ACC112 (cell line): ENCODE measurements around the gene GLRA2.

Source experiments
- H2AFZ ChIP-seq: fragments of 200-600 bp; sonication (generic); one replicate; pipeline ENCODE4 v1.6.0; 2017; ENCODE audit warnings: antibody characterized with exemption, low read length; ENCODE audit not compliant: unreplicated experiment
- H3K27ac ChIP-seq: fragments of 200-600 bp; sonication (generic); 2 replicates; pipeline ENCODE4 v1.5.1; 2014; ENCODE audit warnings: low read depth, mild to moderate bottlenecking, antibody characterized with exemption, low read length, moderate library complexity
- H3K27me3 ChIP-seq: fragments of 200-600 bp; sonication (generic); 2 replicates; pipeline ENCODE4 v1.6.1; 2014; ENCODE audit warnings: mild to moderate bottlenecking, antibody characterized with exemption, low read length, moderate library complexity, mixed read lengths; ENCODE audit not compliant: insufficient read depth
- H3K36me3 ChIP-seq: fragments of 200-600 bp; sonication (generic); 2 replicates; pipeline ENCODE4 v1.6.1; 2016; ENCODE audit warnings: mild to moderate bottlenecking, antibody characterized with exemption, low read length, moderate library complexity, mixed read lengths; ENCODE audit not compliant: insufficient read depth
- H3K4me1 ChIP-seq: fragments of 200-600 bp; sonication (generic); one replicate; pipeline ENCODE4 v1.6.1; 2016; ENCODE audit warnings: low read length, mixed read lengths; ENCODE audit not compliant: insufficient read depth, unreplicated experiment, control insufficient read depth
- H3K4me3 ChIP-seq: fragments of 200-600 bp; sonication (generic); 2 replicates; pipeline ENCODE4 v1.5.1; 2014; ENCODE audit warnings: mild to moderate bottlenecking, low read depth, low read length
- H3K79me2 ChIP-seq: fragments of 200-600 bp; sonication (generic); one replicate; pipeline ENCODE4 v1.6.0; 2016; ENCODE audit warnings: low read length; ENCODE audit not compliant: control insufficient read depth, unreplicated experiment, insufficient read depth

The GLRA2 gene

DNA sequence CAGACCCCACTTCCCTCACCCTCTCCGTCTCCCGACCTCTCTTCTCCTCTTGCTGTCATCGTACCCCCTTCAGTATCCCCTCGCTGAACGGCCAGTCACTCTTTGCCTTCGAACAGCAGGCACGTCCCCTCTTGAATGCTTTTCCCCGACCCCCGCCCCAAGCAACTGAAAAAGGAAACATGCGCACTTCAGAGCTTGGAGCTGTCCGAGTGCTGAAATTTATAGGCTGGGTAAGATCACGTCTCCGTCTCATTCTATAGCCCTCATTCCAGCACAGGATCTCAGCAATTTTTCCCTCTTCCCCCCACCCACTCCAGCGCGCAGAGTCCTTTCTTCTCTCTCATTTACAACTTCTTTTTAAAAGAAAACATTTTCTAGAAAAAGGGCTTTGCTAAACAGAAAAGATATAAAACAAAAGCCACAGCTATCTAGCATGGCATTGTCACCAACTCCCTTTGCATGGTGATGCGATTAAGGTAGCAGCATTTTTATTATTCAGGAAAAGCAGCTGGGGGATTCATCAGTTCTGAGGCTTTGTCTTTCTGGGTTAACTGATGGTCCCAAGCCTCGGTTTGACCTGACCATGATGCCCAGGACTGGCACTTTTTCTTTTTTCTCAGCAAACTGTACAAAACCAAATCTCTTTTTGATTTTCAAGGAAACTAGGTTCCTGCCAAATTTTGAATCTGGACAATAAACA, at the start of gene GLRA2:
GLRA2 (plus strand) TSS at position 247 of the 700 bp plus-strand sequence. CDS start 522 bp downstream, outside the sequence.
- Histone ChIP-seq H3K36me3 (no peaks in the 10 kb centered on the region), H3K27ac (no peak within 1 kb of the TSS), H3K4me3 (peak within 1 kb of the TSS; percentile 69), H3K27me3 (peaks cover 5% of the 10 kb centered on the region; the same call in 1 of the 2 replicates), H3K79me2 (no peaks in the 10 kb centered on the region), H2AFZ (no peak within 1 kb of the TSS), H3K4me1 (no peaks in the 10 kb centered on the region)

DNA sequence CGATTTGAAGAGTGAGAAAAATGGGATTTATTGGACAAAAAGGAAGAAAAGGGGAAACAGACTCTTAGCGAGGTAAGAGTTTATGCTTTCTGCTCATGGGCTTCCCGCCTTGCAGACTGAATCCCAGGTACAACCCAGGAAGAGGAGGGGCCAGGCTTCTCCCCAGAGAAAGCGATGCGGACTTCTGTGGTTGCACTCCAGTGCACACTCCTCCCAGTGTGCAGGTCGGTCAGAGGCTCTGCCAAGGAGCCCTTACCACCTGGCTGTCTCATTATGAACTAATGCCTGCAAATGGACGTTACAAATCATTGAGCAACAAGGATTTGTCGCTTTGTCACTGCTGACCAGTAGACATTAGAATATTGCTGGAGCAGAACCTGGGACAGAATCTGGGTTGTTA, 39.9 kb upstream of the GLRA2 start:
- no peak overlapping the region for H2AFZ ChIP-seq
- no peaks in the 10 kb centered on the region for H3K36me3 ChIP-seq
- H3K4me1 ChIP-seq = no peaks in the 10 kb centered on the region
- no peak overlapping the region for H3K27ac ChIP-seq
- H3K4me3 ChIP-seq = no peak overlapping the region
- no peaks in the 10 kb centered on the region for H3K27me3 ChIP-seq
- no peaks in the 10 kb centered on the region for H3K79me2 ChIP-seq

DNA sequence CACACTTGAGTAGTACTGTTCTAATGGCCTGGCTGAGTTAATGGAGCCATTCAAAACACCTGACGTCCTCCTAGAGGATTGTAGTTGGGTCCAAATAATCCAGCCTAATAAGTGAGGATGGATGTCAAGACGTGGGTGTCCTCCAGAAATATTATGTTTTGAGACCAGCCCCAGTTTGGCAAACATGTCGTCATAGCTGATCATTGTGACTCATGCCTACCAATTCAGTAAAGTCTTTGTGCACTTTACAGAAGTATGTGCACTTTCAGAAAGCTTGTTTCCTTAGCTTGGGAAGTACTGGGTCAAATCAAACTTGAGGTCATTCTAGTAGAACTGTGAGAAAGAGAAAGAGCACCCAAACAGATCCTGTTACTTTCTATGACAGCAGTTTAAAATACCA, 37.6 kb upstream of the GLRA2 start:
- Histone ChIP-seq H3K4me1 (peaks cover 3% of the 10 kb centered on the region), H3K36me3 (no peaks in the 10 kb centered on the region), H2AFZ (no peak overlapping the region), H3K4me3 (no peak overlapping the region), H3K27me3 (no peaks in the 10 kb centered on the region), H3K79me2 (no peaks in the 10 kb centered on the region), H3K27ac (no peak overlapping the region)

DNA sequence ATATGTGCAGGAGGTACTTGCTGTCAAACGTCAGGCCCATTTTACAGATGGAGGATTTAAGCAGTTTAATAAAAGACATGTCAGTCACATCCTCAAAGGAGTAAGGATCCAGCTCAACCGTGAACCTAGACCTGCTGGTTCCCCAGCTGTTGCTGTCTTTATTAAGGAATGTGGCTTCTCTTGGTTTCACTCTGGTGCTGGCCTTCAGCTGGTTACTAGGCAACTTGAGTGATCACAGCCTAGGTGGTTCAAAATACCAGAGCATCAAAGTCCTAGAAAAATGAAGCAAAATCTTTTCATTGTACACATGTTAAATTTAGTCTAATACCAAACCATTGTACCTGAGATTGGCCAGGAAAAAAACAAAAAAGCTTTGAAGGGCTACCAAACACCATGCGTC, 32.7 kb upstream of the GLRA2 start:
- Histone ChIP-seq H3K27ac (peak overlapping the region; percentile 65), H3K27me3 (no peaks in the 10 kb centered on the region), H2AFZ (peak overlapping the region; percentile 99), H3K79me2 (no peaks in the 10 kb centered on the region), H3K36me3 (no peaks in the 10 kb centered on the region), H3K4me3 (peak overlapping the region; percentile 82), H3K4me1 (peaks cover 13% of the 10 kb centered on the region)

DNA sequence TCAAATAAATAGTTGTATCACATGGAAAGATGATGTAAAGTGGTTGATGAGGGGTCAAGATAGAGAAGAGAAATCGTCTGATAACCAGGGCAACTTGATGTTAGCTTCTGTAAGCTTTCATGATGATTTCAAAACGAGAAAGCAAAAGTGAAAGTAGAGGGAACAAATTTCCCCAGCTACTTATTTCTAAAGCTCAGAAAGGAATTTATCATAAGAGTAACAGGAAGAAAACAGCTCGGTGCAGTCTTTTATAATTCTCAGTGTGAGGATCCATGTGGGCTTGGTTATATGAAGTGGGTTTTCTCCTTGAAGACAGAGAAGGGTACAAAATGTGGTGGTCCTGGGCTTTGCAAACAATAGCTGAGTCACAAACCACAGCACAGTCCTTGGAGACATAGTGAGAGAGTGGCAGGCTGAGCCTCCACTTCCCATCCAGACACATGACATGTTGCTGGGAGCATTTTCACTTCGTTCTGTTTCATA, 32.1 kb upstream of the GLRA2 start:
- H3K27me3 ChIP-seq = no peaks in the 10 kb centered on the region; the same call in 1 of the 2 replicates
- peaks cover 13% of the 10 kb centered on the region for H3K4me1 ChIP-seq
- peak overlapping the region; percentile 65 for H3K27ac ChIP-seq
- H2AFZ ChIP-seq = peak overlapping the region; percentile 99
- no peaks in the 10 kb centered on the region for H3K79me2 ChIP-seq
- no peaks in the 10 kb centered on the region for H3K36me3 ChIP-seq
- H3K4me3 ChIP-seq = peak overlapping the region; percentile 82

DNA sequence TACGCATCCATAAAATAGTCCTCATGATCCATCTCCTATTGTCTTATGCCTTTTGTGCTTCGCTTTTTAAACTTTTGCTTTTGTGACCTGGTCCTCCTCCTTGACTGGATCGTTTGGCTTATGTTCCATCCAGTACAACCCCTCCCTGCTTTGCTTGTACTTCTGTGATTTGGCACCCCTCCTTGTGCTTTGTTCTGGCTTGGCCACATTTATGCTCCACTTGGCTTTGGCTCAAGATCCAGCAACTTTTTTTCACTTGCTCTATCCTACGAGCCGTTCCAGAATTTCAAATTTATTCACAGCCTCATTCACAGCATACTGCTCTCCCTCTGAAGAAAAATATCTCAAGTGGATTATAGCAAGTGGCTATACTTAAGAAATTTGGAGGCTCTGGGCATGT, 28.0 kb upstream of the GLRA2 start:
- no peak overlapping the region for H2AFZ ChIP-seq

DNA sequence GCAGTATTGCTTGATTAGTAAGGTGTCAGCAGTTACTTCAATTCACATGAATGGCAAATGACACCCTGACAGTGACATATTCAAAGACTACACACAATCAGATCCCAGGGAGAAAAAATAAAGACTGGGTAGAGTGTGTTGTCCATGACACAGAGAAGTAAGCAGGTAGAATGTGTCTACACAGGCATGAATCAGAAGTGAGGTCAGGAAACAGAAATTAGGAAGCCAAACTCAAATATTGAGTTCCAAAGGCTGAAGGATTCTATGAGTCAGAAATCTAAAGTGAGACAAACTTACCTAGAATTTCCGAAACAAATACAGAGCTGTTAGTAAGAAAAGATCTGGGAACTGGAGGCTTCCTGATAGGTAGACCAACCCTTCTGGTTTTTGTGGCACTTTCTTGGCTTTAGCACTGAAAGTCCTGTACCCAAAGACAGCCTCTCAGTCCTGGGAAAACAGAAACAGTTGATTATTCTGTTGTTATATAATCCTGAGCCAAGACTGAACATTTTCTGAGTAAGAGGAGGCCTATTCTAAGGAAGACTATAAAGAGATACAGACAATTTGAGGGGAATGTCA, 24.3 kb upstream of the GLRA2 start:
- Histone ChIP-seq H3K79me2 (no peaks in the 10 kb centered on the region), H3K36me3 (no peaks in the 10 kb centered on the region), H3K4me1 (no peaks in the 10 kb centered on the region), H3K4me3 (no peak overlapping the region), H3K27me3 (peaks cover 11% of the 10 kb centered on the region), H3K27ac (no peak overlapping the region), H2AFZ (no peak overlapping the region)

More for the DNA sequence above, 28.0 kb upstream of the GLRA2 start:
- no peaks in the 10 kb centered on the region for H3K36me3 ChIP-seq
- H3K27ac ChIP-seq = no peak overlapping the region
- H3K27me3 ChIP-seq = peaks cover 11% of the 10 kb centered on the region
- no peak overlapping the region for H3K4me3 ChIP-seq
- no peaks in the 10 kb centered on the region for H3K79me2 ChIP-seq
- H3K4me1 ChIP-seq = peaks cover 13% of the 10 kb centered on the region

DNA sequence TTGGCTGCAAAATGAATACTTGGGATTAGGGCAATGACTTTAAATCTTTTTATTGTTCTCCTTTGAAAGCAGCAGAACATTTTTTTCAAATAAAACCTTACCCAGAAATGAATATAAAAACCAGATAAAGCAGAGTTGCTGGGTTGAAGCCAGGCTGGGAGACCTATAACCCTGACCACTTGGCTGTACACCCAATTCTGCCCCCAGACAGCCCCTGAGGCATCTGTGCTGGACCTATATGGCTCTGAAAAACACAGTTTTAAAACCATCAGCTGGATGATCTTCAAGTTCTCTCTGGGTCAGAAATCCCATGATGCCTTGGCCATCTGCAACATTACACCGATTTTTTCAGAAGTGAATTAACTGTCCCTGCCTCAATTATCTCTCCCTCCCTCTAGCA, 23.7 kb upstream of the GLRA2 start:
- Histone ChIP-seq H3K27ac (no peak overlapping the region), H3K79me2 (no peaks in the 10 kb centered on the region), H3K27me3 (peaks cover 11% of the 10 kb centered on the region), H3K36me3 (no peaks in the 10 kb centered on the region), H3K4me3 (no peak overlapping the region), H3K4me1 (no peaks in the 10 kb centered on the region), H2AFZ (no peak overlapping the region)

DNA sequence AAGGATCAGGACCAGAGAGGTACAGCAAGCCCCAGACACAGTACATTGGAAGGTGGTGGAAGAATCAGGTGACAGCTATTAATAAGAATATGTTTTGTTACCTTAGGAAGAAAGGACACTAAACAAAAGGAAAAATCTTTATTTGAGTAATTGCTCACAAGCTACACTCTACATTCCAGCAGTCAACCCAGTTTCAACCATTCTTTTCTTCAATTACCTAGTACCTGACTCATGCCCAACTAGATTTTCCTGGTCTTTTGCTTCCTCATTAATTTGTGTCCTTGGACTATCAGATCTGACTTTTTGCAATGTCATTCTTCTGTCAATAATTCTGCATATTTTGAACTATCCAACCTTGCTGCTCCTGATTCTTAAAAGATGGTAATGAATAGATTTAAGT, 22.5 kb upstream of the GLRA2 start:
- Histone ChIP-seq H3K27ac (no peak overlapping the region), H3K36me3 (no peaks in the 10 kb centered on the region), H3K79me2 (no peaks in the 10 kb centered on the region), H3K4me1 (no peaks in the 10 kb centered on the region), H3K27me3 (peaks cover 11% of the 10 kb centered on the region), H3K4me3 (no peak overlapping the region), H2AFZ (no peak overlapping the region)

DNA sequence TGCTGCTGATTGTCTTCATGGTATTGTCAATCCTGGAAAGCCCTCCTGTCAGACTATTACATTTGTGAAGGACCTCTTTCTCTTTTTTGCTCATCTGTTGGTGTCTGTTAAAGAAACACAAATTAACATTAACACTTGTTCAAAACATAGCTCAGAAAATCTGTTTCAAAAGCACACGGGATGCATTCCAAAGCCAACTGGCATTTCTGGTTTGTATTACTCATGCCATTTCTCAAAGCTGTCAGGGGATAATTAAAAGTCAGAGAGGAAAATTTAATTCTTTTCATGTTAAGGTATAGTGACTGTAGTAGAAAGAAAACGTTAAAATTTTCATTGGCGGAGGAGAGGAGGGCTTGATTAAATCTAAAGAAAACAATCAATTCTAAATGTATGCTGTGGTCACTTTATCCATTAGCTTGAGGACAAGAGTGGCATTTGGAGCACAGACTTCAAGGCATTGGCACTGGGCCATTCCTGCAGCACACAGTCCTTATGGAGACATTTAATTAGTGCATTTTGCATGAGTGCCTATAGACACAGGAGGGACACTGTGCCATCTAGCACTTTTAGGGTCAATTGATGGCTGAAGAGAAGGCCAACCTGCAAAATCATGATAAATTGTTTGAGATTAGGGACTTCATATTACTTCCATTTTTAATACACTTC, 21.2 kb upstream of the GLRA2 start:
- Histone ChIP-seq H3K36me3 (no peaks in the 10 kb centered on the region), H3K27ac (no peak overlapping the region), H3K4me1 (no peaks in the 10 kb centered on the region), H3K79me2 (no peaks in the 10 kb centered on the region), H3K4me3 (no peak overlapping the region), H2AFZ (no peak overlapping the region), H3K27me3 (peaks cover 11% of the 10 kb centered on the region; the same call in 1 of the 2 replicates)
